WTC11 (cell line): ENCODE results near the gene EME2. TPM values are rescaled to one million over a fixed set of nuclear protein-coding genes. Genes with fewer than 3 reads are reported as not detected.

Experiments used
- ATAC-seq: fragments of 200-7000 bp; cut with Tn5 transposase; 2 replicates; pipeline ENCODE4 v1.10.0; 2021; ENCODE audit warnings: mild to moderate bottlenecking, moderate library complexity
- CTCF ChIA-PET: fragments of 300-600 bp; sonication (Branson Sonifier 250); formaldehyde crosslinking; loops from one replicate; lab custom pipeline; 2021; ENCODE audit warnings: antibody characterized with exemption; lab: Charles Lee
- POLR2A ChIA-PET: fragments of 350-600 bp; sonication (Branson Sonifier 250); formaldehyde crosslinking; loops from one replicate; lab custom pipeline; 2021; ENCODE audit warnings: antibody characterized with exemption; lab: Charles Lee
- DNase-seq: peaks from one replicate; pipeline ENCODE4 v3.0.0; 2021; ENCODE audit warnings: low spot score
- H3K27ac Mint-ChIP-seq: 2 replicates; pipeline ENCODE4 v1.8.0; 2021; ENCODE audit warnings: mixed read lengths
- H3K27me3 Mint-ChIP-seq: 2 replicates; pipeline ENCODE4 v1.8.0; 2021; ENCODE audit warnings: low read depth, mild to moderate bottlenecking, moderate library complexity, mixed read lengths
- H3K36me3 Mint-ChIP-seq: 2 replicates; pipeline ENCODE4 v1.8.0; 2021; ENCODE audit warnings: mixed read lengths
- H3K4me1 Mint-ChIP-seq: 2 replicates; pipeline ENCODE4 v1.8.0; 2022; ENCODE audit warnings: mixed read lengths
- H3K4me3 Mint-ChIP-seq: 2 replicates; pipeline ENCODE4 v1.8.0; 2021; ENCODE audit warnings: mild to moderate bottlenecking, moderate library complexity, mixed read lengths
- H3K9me3 Mint-ChIP-seq: 2 replicates; pipeline ENCODE4 v1.8.0; 2021; ENCODE audit warnings: mixed read lengths
- E2F5 ChIP-seq: sonication (generic); formaldehyde crosslinking; IDR thresholded peaks from 2 replicates; pipeline ENCODE4 v1.8.1; 2022; ENCODE audit warnings: mild to moderate bottlenecking, moderate library complexity, missing genetic modification reagents
- FOXP1 ChIP-seq: sonication (generic); formaldehyde crosslinking; IDR thresholded peaks from 2 replicates; pipeline ENCODE4 v1.8.0; 2022; ENCODE audit warnings: missing genetic modification reagents, mild to moderate bottlenecking, moderate library complexity, borderline replicate concordance
- JAZF1 ChIP-seq: fragments of 250-450 bp; sonication (Bioruptor Pico); IDR thresholded peaks from 2 replicates; pipeline ENCODE4 v1.9.0; 2021; ENCODE audit warnings: moderate library complexity, mild to moderate bottlenecking, inconsistent platforms
- NFE2L1 ChIP-seq: sonication (generic); formaldehyde crosslinking; IDR thresholded peaks from 2 replicates; pipeline ENCODE4 v1.8.1; 2023; ENCODE audit warnings: missing genetic modification reagents
- PRRX2 ChIP-seq: fragments of 250-450 bp; sonication (Bioruptor Pico); IDR thresholded peaks from 2 replicates; pipeline ENCODE4 v1.8.0; 2021; ENCODE audit warnings: mild to moderate bottlenecking
- SMAD4 ChIP-seq: sonication (generic); formaldehyde crosslinking; IDR thresholded peaks from 2 replicates; pipeline ENCODE4 v1.8.0; 2022; ENCODE audit warnings: mild to moderate bottlenecking, missing genetic modification reagents
- SOX15 ChIP-seq: fragments of 250-450 bp; sonication (Bioruptor Pico); IDR thresholded peaks from 2 replicates; pipeline ENCODE4 v1.9.0; 2021; ENCODE audit warnings: mild to moderate bottlenecking
- TCF7 ChIP-seq: sonication (generic); formaldehyde crosslinking; IDR thresholded peaks from 2 replicates; pipeline ENCODE4 v1.8.0; 2022; ENCODE audit warnings: mild to moderate bottlenecking, low read depth, missing genetic modification reagents, moderate library complexity
- TEAD4 ChIP-seq: sonication (generic); formaldehyde crosslinking; IDR thresholded peaks from 2 replicates; pipeline ENCODE4 v1.8.0; 2022; ENCODE audit warnings: mild to moderate bottlenecking, missing genetic modification reagents
- ZBTB21 ChIP-seq: sonication (generic); formaldehyde crosslinking; IDR thresholded peaks from 2 replicates; pipeline ENCODE4 v1.8.1; 2023; ENCODE audit warnings: mild to moderate bottlenecking, missing genetic modification reagents, borderline replicate concordance
- ZNF138 ChIP-seq: sonication (generic); formaldehyde crosslinking; conservative IDR thresholded peaks from 2 replicates; pipeline ENCODE4 v1.8.1; 2022; ENCODE audit warnings: mild to moderate bottlenecking, moderate library complexity, missing genetic modification reagents
- ZNF232 ChIP-seq: sonication (generic); formaldehyde crosslinking; IDR thresholded peaks from 2 replicates; pipeline ENCODE4 v1.8.0; 2022; ENCODE audit warnings: mild to moderate bottlenecking, missing genetic modification reagents
- ZNF281 ChIP-seq: sonication (generic); formaldehyde crosslinking; IDR thresholded peaks from 2 replicates; pipeline ENCODE4 v1.8.0; 2023; ENCODE audit warnings: mild to moderate bottlenecking, missing genetic modification reagents
- ZNF317 ChIP-seq: sonication (generic); formaldehyde crosslinking; IDR thresholded peaks from 2 replicates; pipeline ENCODE4 v1.8.1; 2023; ENCODE audit warnings: low read depth, mild to moderate bottlenecking, moderate library complexity, missing genetic modification reagents, borderline replicate concordance
- ZNF396 ChIP-seq: fragments of 250-450 bp; sonication (Bioruptor Pico); IDR thresholded peaks from 2 replicates; pipeline ENCODE4 v1.8.0; 2021; ENCODE audit warnings: mild to moderate bottlenecking, moderate library complexity, borderline replicate concordance
- ZNF416 ChIP-seq: fragments of 250-450 bp; sonication (Bioruptor Pico); IDR thresholded peaks from 2 replicates; pipeline ENCODE4 v1.9.0; 2021; ENCODE audit warnings: mild to moderate bottlenecking, inconsistent platforms
- ZNF425 ChIP-seq: fragments of 250-450 bp; sonication (Bioruptor Pico); conservative IDR thresholded peaks from 2 replicates; pipeline ENCODE4 v1.9.0; 2021; ENCODE audit warnings: mild to moderate bottlenecking
- ZNF532 ChIP-seq: fragments of 250-450 bp; sonication (Bioruptor Pico); IDR thresholded peaks from 2 replicates; pipeline ENCODE4 v1.9.0; 2021; ENCODE audit warnings: mild to moderate bottlenecking, borderline replicate concordance
- total RNA-seq: library from RNA; stranded (reverse); gene quantifications from 3 replicates; pipeline ENCODE4 v1.2.3, GENCODE V29; 2021
- TF ChIP-seq, protein P1 (sequence below): sonication (generic); formaldehyde crosslinking; IDR thresholded peaks from 2 replicates; pipeline ENCODE4 v1.8.1; 2022; ENCODE audit warnings: low read depth, missing genetic modification reagents, borderline replicate concordance
- TF ChIP-seq, protein P2 (sequence below): sonication (generic); formaldehyde crosslinking; IDR thresholded peaks from 2 replicates; pipeline ENCODE4 v1.8.0; 2022; ENCODE audit warnings: mild to moderate bottlenecking, missing genetic modification reagents
- TF ChIP-seq, protein P3 (sequence below): sonication (generic); formaldehyde crosslinking; IDR thresholded peaks from 2 replicates; pipeline ENCODE4 v1.8.0; 2022; ENCODE audit warnings: mild to moderate bottlenecking, missing genetic modification reagents
- TF ChIP-seq, protein P4 (sequence below): fragments of 250-450 bp; sonication (Bioruptor Pico); IDR thresholded peaks from 2 replicates; pipeline ENCODE4 v1.9.0; 2021; ENCODE audit warnings: mild to moderate bottlenecking

Gene EME2
- total RNA-seq, 1 experiment from 2014 or later, result 23.2 TPM

DNA sequence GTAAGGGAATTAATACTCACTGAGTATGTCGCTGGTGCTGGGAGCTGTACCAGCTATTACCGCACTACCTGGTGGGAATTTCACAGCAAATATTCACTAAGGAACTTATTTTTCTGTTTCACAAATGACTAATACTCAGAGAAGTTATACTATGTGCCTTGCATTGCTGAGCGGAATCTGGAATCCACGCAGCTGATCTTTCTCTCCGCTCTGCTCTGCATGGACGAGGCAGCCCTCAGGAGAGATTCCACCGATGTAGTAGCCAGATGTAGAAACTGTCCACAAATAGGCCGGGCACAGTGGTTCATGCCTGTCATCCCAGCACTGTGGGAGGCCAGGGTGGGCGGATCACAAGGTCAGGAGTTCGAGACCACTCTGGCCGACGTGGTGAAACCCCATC lies 18.4 kb upstream of the EME2 start:
- ChIA-PET POLR2A (no interaction called here), CTCF (interaction anchor here (1.8 kb wide), 1 partner anchor 31 kb away, joined by 6 read pairs; no protein-coding TSS in a partner anchor)
- TF ChIP-seq TEAD4 (CRISPR knock-in tag) (no peak), ZBTB21 (CRISPR knock-in tag) (no peak), NFE2L1 (no peak), ZNF317 (CRISPR knock-in tag) (no peak), ZNF232 (no peak), E2F5 (CRISPR knock-in tag) (no peak)
- Mint-ChIP-seq H3K9me3 (no peaks in the 10 kb centered on the region), H3K4me1 (no peaks in the 10 kb centered on the region), H3K27me3 (no peaks in the 10 kb centered on the region), H3K36me3 (peaks cover 11% of the 10 kb centered on the region; the same call in 1 of the 2 replicates), H3K4me3 (no peak overlapping the region), H3K27ac (no peak overlapping the region)
- no peak for ATAC-seq
- DNase-seq, result no peak

DNA sequence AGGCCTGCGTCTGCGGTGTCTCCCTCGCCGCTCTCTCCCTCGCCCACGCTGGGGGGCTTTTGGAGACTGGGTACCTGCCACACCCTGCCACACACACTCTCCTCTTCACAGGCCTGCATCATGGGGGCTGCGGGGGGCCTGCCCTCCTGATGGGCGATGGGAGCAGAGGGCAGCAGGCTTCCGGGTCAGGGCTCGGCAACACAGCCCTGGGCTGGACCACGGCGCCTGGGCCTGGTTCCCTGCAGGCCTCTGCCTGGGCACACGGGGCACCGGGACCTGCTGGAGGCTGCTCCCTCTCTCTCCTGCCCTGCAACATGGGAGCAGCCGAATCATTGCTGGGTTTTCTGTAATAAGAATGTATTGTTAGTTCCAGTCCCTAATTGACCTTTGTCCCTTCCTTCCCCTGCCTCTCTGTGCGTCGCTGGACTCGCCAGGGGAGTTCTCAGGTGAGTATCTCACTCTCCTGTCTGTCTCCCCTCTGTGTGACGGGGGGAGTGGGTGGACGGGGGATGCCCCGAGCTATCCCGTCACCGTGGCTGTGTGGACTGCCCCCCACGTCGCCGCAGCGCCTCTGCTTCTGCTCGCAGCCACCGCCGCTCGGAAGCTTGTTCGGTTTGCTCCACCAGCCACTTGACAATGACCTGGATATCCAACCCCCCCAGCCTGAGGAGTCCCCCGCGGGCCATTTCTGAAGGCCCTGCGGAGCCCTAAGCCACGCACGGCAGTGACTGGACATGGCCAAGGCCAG lies 14.7 kb upstream of the EME2 start:
- Mint-ChIP-seq H3K9me3 (no peaks in the 10 kb centered on the region), H3K27ac (no peak overlapping the region), H3K27me3 (no peaks in the 10 kb centered on the region), H3K4me3 (no peak overlapping the region), H3K36me3 (peaks cover 4% of the 10 kb centered on the region; the same call in 1 of the 2 replicates), H3K4me1 (no peaks in the 10 kb centered on the region)
- ATAC-seq, result no peak
- ChIA-PET CTCF (no interaction called here), POLR2A (no interaction called here)
- DNase-seq, result no peak
- no peak for TF ChIP-seq ZNF425
- TF ChIP-seq, protein P1, sequence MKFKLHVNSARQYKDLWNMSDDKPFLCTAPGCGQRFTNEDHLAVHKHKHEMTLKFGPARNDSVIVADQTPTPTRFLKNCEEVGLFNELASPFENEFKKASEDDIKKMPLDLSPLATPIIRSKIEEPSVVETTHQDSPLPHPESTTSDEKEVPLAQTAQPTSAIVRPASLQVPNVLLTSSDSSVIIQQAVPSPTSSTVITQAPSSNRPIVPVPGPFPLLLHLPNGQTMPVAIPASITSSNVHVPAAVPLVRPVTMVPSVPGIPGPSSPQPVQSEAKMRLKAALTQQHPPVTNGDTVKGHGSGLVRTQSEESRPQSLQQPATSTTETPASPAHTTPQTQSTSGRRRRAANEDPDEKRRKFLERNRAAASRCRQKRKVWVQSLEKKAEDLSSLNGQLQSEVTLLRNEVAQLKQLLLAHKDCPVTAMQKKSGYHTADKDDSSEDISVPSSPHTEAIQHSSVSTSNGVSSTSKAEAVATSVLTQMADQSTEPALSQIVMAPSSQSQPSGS, result no peak
- no peak for TF ChIP-seq TCF7 (CRISPR knock-in tag)
- no peak for TF ChIP-seq FOXP1 (CRISPR knock-in tag)
- no peak for TF ChIP-seq SOX15 (CRISPR knock-in tag)
- TF ChIP-seq ZNF532, result no peak
- TF ChIP-seq, protein P2, sequence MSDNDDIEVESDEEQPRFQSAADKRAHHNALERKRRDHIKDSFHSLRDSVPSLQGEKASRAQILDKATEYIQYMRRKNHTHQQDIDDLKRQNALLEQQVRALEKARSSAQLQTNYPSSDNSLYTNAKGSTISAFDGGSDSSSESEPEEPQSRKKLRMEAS (CRISPR knock-in tag), result no peak
- no peak for TF ChIP-seq ZNF281
- TF ChIP-seq, protein P3, sequence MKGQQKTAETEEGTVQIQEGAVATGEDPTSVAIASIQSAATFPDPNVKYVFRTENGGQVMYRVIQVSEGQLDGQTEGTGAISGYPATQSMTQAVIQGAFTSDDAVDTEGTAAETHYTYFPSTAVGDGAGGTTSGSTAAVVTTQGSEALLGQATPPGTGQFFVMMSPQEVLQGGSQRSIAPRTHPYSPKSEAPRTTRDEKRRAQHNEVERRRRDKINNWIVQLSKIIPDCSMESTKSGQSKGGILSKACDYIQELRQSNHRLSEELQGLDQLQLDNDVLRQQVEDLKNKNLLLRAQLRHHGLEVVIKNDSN (CRISPR knock-in tag), result no peak
- TF ChIP-seq ZNF396 (CRISPR knock-in tag), result no peak
- no peak for TF ChIP-seq PRRX2 (CRISPR knock-in tag)
- TF ChIP-seq, protein P4, sequence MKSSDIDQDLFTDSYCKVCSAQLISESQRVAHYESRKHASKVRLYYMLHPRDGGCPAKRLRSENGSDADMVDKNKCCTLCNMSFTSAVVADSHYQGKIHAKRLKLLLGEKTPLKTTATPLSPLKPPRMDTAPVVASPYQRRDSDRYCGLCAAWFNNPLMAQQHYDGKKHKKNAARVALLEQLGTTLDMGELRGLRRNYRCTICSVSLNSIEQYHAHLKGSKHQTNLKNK (CRISPR knock-in tag), result no peak
- TF ChIP-seq JAZF1 (CRISPR knock-in tag), result no peak
- no peak for TF ChIP-seq ZNF138 (CRISPR knock-in tag)
- TF ChIP-seq ZNF416 (CRISPR knock-in tag), result no peak
- no peak for TF ChIP-seq SMAD4 (CRISPR knock-in tag)
